NT2/D1 (cell line): ENCODE results near the gene PLCB4.

Experiments used
- YY1 ChIP-seq: IDR thresholded peaks from 2 replicates; pipeline ENCODE4 v1.6.1; 2011; ENCODE audit not compliant: insufficient read length, insufficient read depth
- ZNF274 ChIP-seq: IDR thresholded peaks from 2 replicates; pipeline ENCODE4 v1.6.1; 2011; ENCODE audit warnings: mild to moderate bottlenecking, low read depth, low read length

DNA sequence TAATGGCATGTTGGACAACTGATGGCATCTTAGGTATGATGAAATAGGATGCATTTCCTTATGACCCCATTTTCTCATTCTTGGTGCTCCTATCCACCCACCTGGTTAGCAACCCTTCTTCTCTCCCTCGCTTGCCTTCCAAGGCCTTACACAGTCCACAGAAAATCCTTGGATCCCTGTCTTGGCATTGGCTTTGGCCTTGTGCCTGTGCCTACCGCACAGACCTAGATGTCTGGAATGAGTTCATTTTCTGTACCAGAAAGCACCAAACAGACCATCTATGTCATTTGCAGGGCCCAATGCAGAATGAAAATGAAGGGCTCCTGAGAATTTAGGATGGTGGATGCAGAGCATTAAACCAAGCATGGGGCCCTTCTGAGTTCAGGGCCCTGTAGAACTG lies 346.5 kb downstream of the PLCB4 start:
- TF ChIP-seq YY1, result no peak
- no peak for TF ChIP-seq ZNF274
